Endothelial cell of umbilical vein (primary cell): ENCODE data around the gene RIC1. TPM values are rescaled to one million over a fixed set of nuclear protein-coding genes. Genes with fewer than 3 reads are reported as not detected.
"Not testable (repeated sequence)": the region's sequence is repeated elsewhere in the genome, so short reads cannot be mapped to it uniquely, and the experiment has no call there.

Experiments used
- BruUV-seq: library from RNA; stranded (reverse); fragments of 400-500 nt; replicated peaks from 2 replicates; lab custom pipeline; 2021; lab: Mats Ljungman, UMichigan
- CTCF ChIA-PET: fragments of 300-600, 350-600 bp; sonication (Branson Sonifier 250); formaldehyde crosslinking; loops from one replicate; lab custom pipeline; 2021; ENCODE audit warnings: antibody characterized with exemption, inconsistent platforms; lab: Charles Lee
- POLR2A ChIA-PET: fragments of 300-600, 350-600 bp; sonication (Branson Sonifier 250); formaldehyde crosslinking; loops from one replicate; lab custom pipeline; 2021; ENCODE audit warnings: antibody characterized with exemption, inconsistent platforms; lab: Charles Lee
- DNase-seq: peaks from one replicate; pipeline ENCODE4 v3.0.0-alpha.2; 2011; ENCODE audit warnings: low read depth, low spot score
- FAIRE-seq: peaks from 2 replicates; lab custom pipeline; 2011; peaks lifted over from hg19 to GRCh38; lab: Jason Lieb, UNC
- H2AFZ ChIP-seq: 2 replicates; pipeline ENCODE4 v1.6.0; 2012; ENCODE audit warnings: low read depth, low read length, control low read depth, inconsistent platforms
- H3K27ac ChIP-seq: 2 replicates; pipeline ENCODE4 v1.5.1; 2011; ENCODE audit warnings: low read depth, mild to moderate bottlenecking, control low read depth, low read length, moderate library complexity; ENCODE audit not compliant: insufficient read depth
- H3K27me3 ChIP-seq, 2 experiments: 2 replicates each; pipeline versions ENCODE4 v1.6.0 to v1.6.1; 2011; ENCODE audit warnings: low read length in 2 of 2, mixed read lengths in 1 of 2; ENCODE audit not compliant: control insufficient read depth in 2 of 2, insufficient read depth in 2 of 2
- H3K36me3 ChIP-seq, 2 experiments: 2 replicates in 1 of 2; 3 replicates in 1 of 2; pipeline ENCODE4 v1.5.1; 2011; ENCODE audit warnings: low read length in 2 of 2, mild to moderate bottlenecking in 1 of 2, moderate library complexity in 1 of 2; ENCODE audit not compliant: control insufficient read depth in 2 of 2, insufficient read depth in 2 of 2; ENCODE audit errors: extremely low read depth in 1 of 2
- H3K4me1 ChIP-seq: 3 replicates; pipeline ENCODE4 v1.5.1; 2011; ENCODE audit warnings: mild to moderate bottlenecking, low read length; ENCODE audit not compliant: control insufficient read depth, insufficient read depth; ENCODE audit errors: extremely low read depth
- H3K4me2 ChIP-seq: 2 replicates; pipeline ENCODE4 v1.6.1; 2011; ENCODE audit warnings: low read length, control low read depth, mixed read lengths; ENCODE audit not compliant: insufficient read depth
- H3K4me3 ChIP-seq, 3 experiments: fragments of 200-600 bp in 1 of 3; sonication (generic), shearing (Covaris generic) in 1 of 3; replicated peaks in 1 of 3; 2 replicates each; pipeline ENCODE4 v1.5.1; 2011 to 2016; ENCODE audit warnings: control low read depth in 3 of 3, low read length in 3 of 3, mild to moderate bottlenecking in 2 of 3, inconsistent platforms in 1 of 3, low read depth in 1 of 3, moderate library complexity in 1 of 3; ENCODE audit not compliant: insufficient read depth in 1 of 3
- H3K79me2 ChIP-seq: 2 replicates; pipeline ENCODE4 v1.6.0; 2012; ENCODE audit warnings: low read length, inconsistent platforms; ENCODE audit not compliant: control insufficient read depth, insufficient read depth
- H3K9ac ChIP-seq: replicated peaks from 2 replicates; pipeline ENCODE3; 2011; ENCODE audit warnings: low read length, control low read depth; ENCODE audit not compliant: insufficient read depth; ENCODE audit errors: extremely low read depth
- H3K9me1 ChIP-seq: replicated peaks from 3 replicates; pipeline ENCODE4 v1.6.0; 2011; ENCODE audit warnings: mild to moderate bottlenecking, low read length; ENCODE audit not compliant: control insufficient read depth, insufficient read depth; ENCODE audit errors: extremely low read depth
- H3K9me3 ChIP-seq: replicated peaks from 2 replicates; pipeline ENCODE4 v1.5.1; 2012; ENCODE audit warnings: low read length, inconsistent platforms; ENCODE audit not compliant: control insufficient read depth, insufficient read depth
- H4K20me1 ChIP-seq: replicated peaks from 2 replicates; pipeline ENCODE3; 2011; ENCODE audit warnings: mild to moderate bottlenecking, low read length; ENCODE audit not compliant: control insufficient read depth, insufficient read depth; ENCODE audit errors: extremely low read depth
- EZH2 ChIP-seq: IDR thresholded peaks from 2 replicates; pipeline ENCODE4 v1.6.1; 2012; ENCODE audit warnings: borderline replicate concordance, low read depth, mild to moderate bottlenecking, moderate library complexity, low read length, inconsistent platforms; ENCODE audit not compliant: severe bottlenecking
- FOS ChIP-seq: IDR thresholded peaks from 2 replicates; pipeline ENCODE4 v1.6.1; 2011; ENCODE audit warnings: mild to moderate bottlenecking, low read length, moderate library complexity, borderline replicate concordance; ENCODE audit not compliant: insufficient read depth
- JUN ChIP-seq: IDR thresholded peaks from 2 replicates; pipeline ENCODE4 v1.6.1; 2011; ENCODE audit warnings: borderline replicate concordance, low read depth; ENCODE audit not compliant: insufficient read length, insufficient read depth
- MYC ChIP-seq: IDR thresholded peaks from one replicate; pipeline ENCODE4 v1.6.1; 2011; ENCODE audit warnings: mild to moderate bottlenecking, low read depth, low read length
- dilution Hi-C: fragments of 300-500 bp; cut with MboI; formaldehyde crosslinking; loops from one replicate; pipeline ENCODE4 v1.15.0; 2019; ENCODE audit warnings: low sequenced_read_pairs; ENCODE audit not compliant: extremely low pct_ligation_motif_present
- intact Hi-C: fragments of 100-400 bp; cut with micrococcal nuclease; formaldehyde crosslinking; loops from one replicate; pipeline ENCODE4 v1.10.0; 2022
- polyA plus RNA-seq, 4 experiments: library from polyadenylated mRNA; depleted of rRNA in 3 of 4; stranded (reverse) in 3 of 4; unstranded in 1 of 4; fragments of >200 nt; gene quantifications; 2 replicates each; pipeline versions ENCODE4 v1.2.1 to v1.2.3, GENCODE V29; 2011 to 2012; ENCODE audit warnings: missing spikeins in 1 of 4
- total RNA-seq: library from RNA; stranded (reverse); gene quantifications from 2 replicates; pipeline ENCODE4 v1.2.3, GENCODE V29; 2021
- TF ChIP-seq, protein P1 (sequence below): IDR thresholded peaks from 2 replicates; pipeline ENCODE4 v1.6.1; 2011; ENCODE audit not compliant: insufficient read depth, insufficient read length

The RIC1 gene
- total and polyA plus RNA-seq, 2 donors (not counting 3 experiments of a cell fraction or from before 2014, with no cell fraction given) = 14.0 to 23.5 TPM

DNA sequence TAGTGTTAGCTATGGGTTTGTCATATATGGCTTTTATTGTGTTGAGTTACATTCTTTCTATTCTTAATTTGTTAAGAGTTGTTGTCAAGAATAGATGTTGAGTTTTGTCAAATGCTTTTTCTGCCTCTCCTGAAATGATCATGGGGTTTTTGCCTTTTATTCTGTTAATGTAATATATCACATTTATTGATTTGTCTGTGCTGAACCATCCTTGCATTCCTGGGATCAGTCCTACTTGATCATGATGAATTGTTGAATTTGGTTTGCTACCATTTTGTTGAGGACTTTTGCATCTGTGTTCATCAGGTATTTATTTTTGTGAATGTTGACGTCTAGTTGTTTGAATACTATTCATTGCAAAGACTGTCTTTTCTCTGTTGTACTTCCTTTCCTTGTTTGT is 23.9 kb downstream of the RIC1 start:
- no TSS peak for BruUV-seq
- ChIA-PET CTCF (no interaction called here), POLR2A (no interaction called here)
- Histone ChIP-seq H3K27ac (no peak overlapping the region), H3K4me3 (no peak overlapping the region), H3K79me2 (peaks cover 67% of the 10 kb centered on the region), H2AFZ (no peak overlapping the region), H4K20me1 (no peaks in the 10 kb centered on the region), H3K4me2 (no peak overlapping the region), H3K36me3 (no peaks in the 10 kb centered on the region), H3K9me3 (no peaks in the 10 kb centered on the region), H3K9ac (no peak overlapping the region), H3K9me1 (peaks cover 5% of the 10 kb centered on the region), H3K4me1 (peaks cover 6% of the 10 kb centered on the region), H3K27me3 (no peaks in the 10 kb centered on the region)
- no peak for TF ChIP-seq EZH2
- no peak for TF ChIP-seq JUN
- TF ChIP-seq, protein P1, sequence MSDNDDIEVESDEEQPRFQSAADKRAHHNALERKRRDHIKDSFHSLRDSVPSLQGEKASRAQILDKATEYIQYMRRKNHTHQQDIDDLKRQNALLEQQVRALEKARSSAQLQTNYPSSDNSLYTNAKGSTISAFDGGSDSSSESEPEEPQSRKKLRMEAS = no peak
- TF ChIP-seq FOS = no peak
- no peak for TF ChIP-seq MYC
- dilution Hi-C loops = no loop called here
- FAIRE-seq (no peak), DNase-seq (no peak)
- intact Hi-C loops = no loop called here

DNA sequence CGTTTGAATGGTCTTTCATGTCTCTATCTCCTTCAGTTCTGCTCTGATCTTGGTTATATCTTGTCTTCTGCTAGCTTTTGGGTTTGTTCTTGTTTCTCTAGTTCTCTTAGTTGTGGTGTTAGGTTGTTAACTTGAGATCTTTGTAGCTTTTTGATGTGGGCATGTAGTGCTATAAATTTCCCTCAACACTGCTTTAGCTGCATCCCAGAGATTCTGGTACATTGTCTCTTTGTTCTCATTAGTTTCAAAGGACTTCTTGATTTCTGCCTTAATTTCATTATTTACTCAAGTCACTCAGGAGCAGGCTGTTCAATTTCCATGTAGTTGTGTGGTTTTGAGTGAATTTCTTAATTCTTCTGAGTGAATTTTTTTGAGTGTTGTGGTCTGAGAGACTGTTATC is 33.9 kb downstream of the RIC1 start:
- H3K9me1 ChIP-seq, H3K4me3 ChIP-seq, intact Hi-C loops, H3K9me3 ChIP-seq, DNase-seq, H4K20me1 ChIP-seq, H3K4me2 ChIP-seq, POLR2A ChIA-PET, H3K36me3 ChIP-seq, CTCF ChIA-PET, dilution Hi-C loops, H2AFZ ChIP-seq, FAIRE-seq, BruUV-seq, H3K4me1 ChIP-seq, H3K27ac ChIP-seq, H3K27me3 ChIP-seq, H3K9ac ChIP-seq: not testable (repeated sequence)
- peaks cover 66% of the 10 kb centered on the region for H3K79me2 ChIP-seq
